CD4-positive, CD25-positive, alpha-beta regulatory T cell (primary cell): ENCODE measurements around the gene NUMB. TPM values are rescaled to one million over a fixed set of nuclear protein-coding genes. Genes with fewer than 3 reads are reported as not detected.

ENCODE experiments used
- ATAC-seq, 2 donors: fragments of 150-1000 bp; cut with Tn5 transposase; one replicate each; pipeline ENCODE4 v1.10.0; 2021; ENCODE audit warnings: low read depth in 2 of 2, moderate number of reproducible peaks in 2 of 2, moderate library complexity in 1 of 2
- DNase-seq, 3 donors: peaks; one replicate each; pipeline versions ENCODE4 v3.0.0 to v3.0.0-alpha.2; 2012 to 2022; ENCODE audit warnings: mixed read lengths in 1 of 3
- H3K27ac ChIP-seq: one replicate; pipeline ENCODE4 v1.7.0; 2013; ENCODE audit warnings: mild to moderate bottlenecking, low read length; ENCODE audit not compliant: insufficient read depth, poor library complexity, severe bottlenecking
- H3K27me3 ChIP-seq: one replicate; pipeline ENCODE4 v1.7.0; 2013; ENCODE audit warnings: low read length; ENCODE audit not compliant: control insufficient read depth, insufficient read depth
- H3K36me3 ChIP-seq: one replicate; pipeline ENCODE4 v1.7.0; 2013; ENCODE audit warnings: mild to moderate bottlenecking, low read length, moderate library complexity; ENCODE audit not compliant: control insufficient read depth, insufficient read depth
- H3K4me1 ChIP-seq: 2 replicates; pipeline ENCODE4 v1.7.0; 2013; ENCODE audit warnings: mild to moderate bottlenecking, low read length; ENCODE audit not compliant: insufficient read depth, control insufficient read depth, poor library complexity, severe bottlenecking
- H3K4me3 ChIP-seq: one replicate; pipeline ENCODE4 v1.7.0; 2013; ENCODE audit warnings: low read depth, mild to moderate bottlenecking, low read length, moderate library complexity
- H3K9me3 ChIP-seq, 2 experiments: 1 replicate in 1 of 2; 2 replicates in 1 of 2; pipeline ENCODE4 v1.7.0; 2013; ENCODE audit warnings: low read length in 2 of 2, mild to moderate bottlenecking in 1 of 2, moderate library complexity in 1 of 2; ENCODE audit not compliant: control insufficient read depth in 2 of 2
- H3K27ac Mint-ChIP-seq, 3 donors: one replicate each; pipeline ENCODE4 v1.8.0; 2020 to 2022; ENCODE audit warnings: mild to moderate bottlenecking in 3 of 3, mixed read lengths in 3 of 3, moderate library complexity in 2 of 3
- H3K27me3 Mint-ChIP-seq: one replicate; pipeline ENCODE4 v1.8.0; 2022; ENCODE audit warnings: mild to moderate bottlenecking, mixed read lengths
- H3K36me3 Mint-ChIP-seq: one replicate; pipeline ENCODE4 v1.8.0; 2020; ENCODE audit warnings: mixed read lengths
- H3K4me1 Mint-ChIP-seq, 4 donors: one replicate each; pipeline ENCODE4 v1.8.0; 2020 to 2022; ENCODE audit warnings: mixed read lengths in 4 of 4, mild to moderate bottlenecking in 1 of 4
- H3K4me3 Mint-ChIP-seq, 4 donors: one replicate each; pipeline ENCODE4 v1.8.0; 2020 to 2022; ENCODE audit warnings: mild to moderate bottlenecking in 4 of 4, mixed read lengths in 4 of 4, moderate library complexity in 3 of 4
- H3K9me3 Mint-ChIP-seq, 7 donors: one replicate each; pipeline ENCODE4 v1.8.0; 2020 to 2022; ENCODE audit warnings: mixed read lengths in 7 of 7, mild to moderate bottlenecking in 3 of 7, moderate library complexity in 2 of 7
- polyA plus RNA-seq, 4 donors: library from polyadenylated mRNA; unstranded; fragments of 300-500 nt; fragmentation: Illumina TruSeq; gene quantifications; one replicate each; pipeline ENCODE4 v1.2.3, GENCODE V29; 2021
- total RNA-seq: library from RNA; stranded (reverse); gene quantifications from one replicate; pipeline ENCODE4 v1.2.3, GENCODE V29; 2022

Gene NUMB
- total and polyA plus RNA-seq, 5 donors from 2014 or later, result 28.8 to 53.2 (median 32.9) TPM

- ATAC-seq (no peak), DNase-seq (no peak)
- H3K9me3 ChIP-seq, result no peaks in the 10 kb centered on the region
- Mint-ChIP-seq H3K27ac (no peak overlapping the region), H3K4me3 (no peak overlapping the region), H3K36me3 (no peaks in the 10 kb centered on the region), H3K9me3 (no peaks in the 10 kb centered on the region), H3K4me1 (peaks cover 0 to 3% (median 0%) of the 10 kb centered on the region in 4 donors), H3K27me3 (peaks cover 4% of the 10 kb centered on the region)
- no peaks in the 10 kb centered on the region for H3K27me3 ChIP-seq
- H3K27ac ChIP-seq, result no peak overlapping the region
- H3K4me3 ChIP-seq, result no peak overlapping the region
- H3K36me3 ChIP-seq, result no peaks in the 10 kb centered on the region
- H3K4me1 ChIP-seq, result no peaks in the 10 kb centered on the region
These were observed 202.6 kb downstream of the NUMB start for GRCh38 chr14:73255693-73256225.

GRCh38 chr14:73255005-73255400 lies 203.3 kb downstream of the NUMB start:
- ATAC-seq (no peak), DNase-seq (no peak)
- Histone ChIP-seq H3K36me3 (no peaks in the 10 kb centered on the region), H3K4me3 (no peak overlapping the region), H3K27ac (no peak overlapping the region), H3K4me1 (no peaks in the 10 kb centered on the region), H3K9me3 (no peaks in the 10 kb centered on the region), H3K27me3 (no peaks in the 10 kb centered on the region)
- no peak overlapping the region for H3K4me3 Mint-ChIP-seq
- peaks cover 0 to 3% (median 0%) of the 10 kb centered on the region in 4 donors for H3K4me1 Mint-ChIP-seq
- peaks cover 9% of the 10 kb centered on the region for H3K27me3 Mint-ChIP-seq
- no peaks in the 10 kb centered on the region for H3K9me3 Mint-ChIP-seq
- H3K27ac Mint-ChIP-seq, result no peak overlapping the region
- no peaks in the 10 kb centered on the region for H3K36me3 Mint-ChIP-seq

GRCh38 chr14:73254247-73255004 lies 203.9 kb downstream of the NUMB start:
- Mint-ChIP-seq H3K27me3 (peaks cover 15% of the 10 kb centered on the region), H3K4me1 (peaks cover 0 to 3% (median 0%) of the 10 kb centered on the region in 4 donors), H3K36me3 (no peaks in the 10 kb centered on the region), H3K27ac (no peak overlapping the region), H3K4me3 (no peak overlapping the region), H3K9me3 (no peaks in the 10 kb centered on the region)
- Histone ChIP-seq H3K27me3 (no peaks in the 10 kb centered on the region), H3K9me3 (no peaks in the 10 kb centered on the region), H3K27ac (no peak overlapping the region), H3K36me3 (no peaks in the 10 kb centered on the region), H3K4me3 (no peak overlapping the region), H3K4me1 (no peaks in the 10 kb centered on the region)
- ATAC-seq (no peak), DNase-seq (no peak)

- H3K9me3 Mint-ChIP-seq, result no peaks in the 10 kb centered on the region
- no peaks in the 10 kb centered on the region for H3K36me3 Mint-ChIP-seq
- Histone ChIP-seq H3K4me1 (no peaks in the 10 kb centered on the region), H3K27ac (no peak overlapping the region), H3K4me3 (no peak overlapping the region), H3K9me3 (no peaks in the 10 kb centered on the region), H3K27me3 (no peaks in the 10 kb centered on the region), H3K36me3 (no peaks in the 10 kb centered on the region)
- ATAC-seq, result no peak
- H3K4me3 Mint-ChIP-seq, result no peak overlapping the region
- peaks cover 0 to 3% (median 0%) of the 10 kb centered on the region in 4 donors for H3K4me1 Mint-ChIP-seq
- H3K27ac Mint-ChIP-seq, result no peak overlapping the region
- peaks cover 22% of the 10 kb centered on the region for H3K27me3 Mint-ChIP-seq
- no peak for DNase-seq
These were observed 204.6 kb downstream of the NUMB start for GRCh38 chr14:73253721-73254120.

- ATAC-seq (no peak), DNase-seq (no peak)
- peaks cover 25% of the 10 kb centered on the region for H3K27me3 Mint-ChIP-seq
- Histone ChIP-seq H3K27ac (no peak overlapping the region), H3K36me3 (no peaks in the 10 kb centered on the region), H3K4me3 (no peak overlapping the region), H3K4me1 (no peaks in the 10 kb centered on the region), H3K9me3 (no peaks in the 10 kb centered on the region), H3K27me3 (no peaks in the 10 kb centered on the region)
- H3K4me1 Mint-ChIP-seq, result peaks cover 0 to 2% (median 0%) of the 10 kb centered on the region in 4 donors
- H3K27ac Mint-ChIP-seq, result no peak overlapping the region
- no peaks in the 10 kb centered on the region for H3K36me3 Mint-ChIP-seq
- H3K4me3 Mint-ChIP-seq, result no peak overlapping the region
- no peaks in the 10 kb centered on the region for H3K9me3 Mint-ChIP-seq
These were observed 205.1 kb downstream of the NUMB start for GRCh38 chr14:73253323-73253610.

GRCh38 chr14:73252491-73253322 lies 205.6 kb downstream of the NUMB start:
- Mint-ChIP-seq H3K4me3 (no peak overlapping the region), H3K36me3 (no peaks in the 10 kb centered on the region), H3K27me3 (peaks cover 25% of the 10 kb centered on the region), H3K4me1 (no peaks in the 10 kb centered on the region), H3K9me3 (peaks cover 0 to 2% (median 0%) of the 10 kb centered on the region in 7 donors), H3K27ac (no peak overlapping the region)
- ATAC-seq (no peak), DNase-seq (no peak)
- H3K4me1 ChIP-seq, result no peaks in the 10 kb centered on the region
- H3K9me3 ChIP-seq, result no peaks in the 10 kb centered on the region
- no peaks in the 10 kb centered on the region for H3K36me3 ChIP-seq
- no peak overlapping the region for H3K4me3 ChIP-seq
- no peak overlapping the region for H3K27ac ChIP-seq
- H3K27me3 ChIP-seq, result no peaks in the 10 kb centered on the region

GRCh38 chr14:73251516-73252215 lies 206.7 kb downstream of the NUMB start:
- no peak for DNase-seq
- H3K27me3 ChIP-seq, result no peaks in the 10 kb centered on the region
- peaks cover 31% of the 10 kb centered on the region for H3K27me3 Mint-ChIP-seq

More at GRCh38 chr14:73251516-73252215, 206.7 kb downstream of the NUMB start:
- Mint-ChIP-seq H3K27ac (no peak overlapping the region), H3K4me1 (peaks cover 3 to 10% (median 7%) of the 10 kb centered on the region in 4 donors), H3K4me3 (no peak overlapping the region), H3K9me3 (peaks cover 0 to 6% (median 0%) of the 10 kb centered on the region in 7 donors), H3K36me3 (peaks cover 7% of the 10 kb centered on the region)
- Histone ChIP-seq H3K4me3 (no peak overlapping the region), H3K4me1 (no peaks in the 10 kb centered on the region), H3K36me3 (no peaks in the 10 kb centered on the region), H3K27ac (no peak overlapping the region), H3K9me3 (no peaks in the 10 kb centered on the region)
- ATAC-seq, result no peak
